ENCODE measurements around the gene GPR32.

- TF ChIP-seq EZH2 (IDR thresholded peaks at IDR 0.05; ENCODE audit: insufficient read depth, poor library complexity, severe bottlenecking): no peak
- TF ChIP-seq EZH2phosphoT487 (IDR thresholded peaks at IDR 0.05; ENCODE audit: insufficient read depth, low read depth): no peak
Measured at GRCh38 chr19:50723735-50724521, 46.3 kb upstream of the GPR32 start.
